NCI-H2227 treated with DMSO at 0.1 percent for 48 hours (cell line): ENCODE results near the gene PLTP.

Experiments
- DNase-seq: peaks from one replicate; lab custom pipeline; 2025; lab: John Stamatoyannopoulos, UW

The PLTP gene

GRCh38 chr20:45898285-45898684 is 13.7 kb downstream of the PLTP start:
- DNase-seq, result no peak

- no peak for DNase-seq
Observed at GRCh38 chr20:45897692-45898091, 14.3 kb downstream of the PLTP start.

GRCh38 chr20:45897289-45897688 is 14.7 kb downstream of the PLTP start:
- no peak for DNase-seq

- no peak for DNase-seq
Observed at GRCh38 chr20:45896641-45897161, 15.3 kb downstream of the PLTP start.

- DNase-seq, result no peak
Observed at GRCh38 chr20:45894797-45895196, 17.2 kb downstream of the PLTP start.

- DNase-seq, result no peak
Observed at GRCh38 chr20:45893831-45894230, 18.1 kb downstream of the PLTP start.

GRCh38 chr20:45892828-45893500 is 19.0 kb downstream of the PLTP start:
- DNase-seq, result no peak

GRCh38 chr20:45892049-45892825 is 19.7 kb downstream of the PLTP start:
- no peak for DNase-seq

- peak; percentile 66 for DNase-seq
Observed at GRCh38 chr20:45890985-45891983, 20.7 kb downstream of the PLTP start, which contains the start of the genes CTSA and NEURL2. Gene CTSA, plus strand, starts transcription at chr20:45891335. Its CDS starts 234 bp downstream, at chr20:45891569. Gene NEURL2, minus strand, starts transcription at chr20:45891208. Its CDS starts 217 bp downstream, at chr20:45890991.

- DNase-seq, result peak; percentile 60
Observed at GRCh38 chr20:45890077-45890984, 21.6 kb downstream of the PLTP start.

- DNase-seq, result no peak
Observed at GRCh38 chr20:45888681-45889080, 23.3 kb downstream of the PLTP start.

GRCh38 chr20:45887346-45887715 is 24.6 kb downstream of the PLTP start, which contains the start of gene SPATA25:
Gene SPATA25, minus strand, starts transcription at chr20:45887622. Its CDS starts 32 bp downstream, at chr20:45887590.
- no peak for DNase-seq

GRCh38 chr20:45886590-45887345 is 25.2 kb downstream of the PLTP start:
- DNase-seq, result no peak

GRCh38 chr20:45883100-45883469 is 28.9 kb downstream of the PLTP start:
- no peak for DNase-seq

GRCh38 chr20:45882469-45883099 is 29.4 kb downstream of the PLTP start:
- DNase-seq, result no peak

GRCh38 chr20:45880988-45881788 is 30.8 kb downstream of the PLTP start, which contains the start of gene ZSWIM1:
Gene ZSWIM1, plus strand, starts transcription at chr20:45881227. Its CDS starts 1,366 bp downstream, at chr20:45882593.
- DNase-seq, result peak; percentile 97

GRCh38 chr20:45878076-45878761 is 33.7 kb downstream of the PLTP start:
- DNase-seq, result no peak

- DNase-seq, result no peak
Observed at GRCh38 chr20:45874576-45874975, 37.4 kb downstream of the PLTP start.
